ENCODE measurements around the gene RANGRF.

GRCh38 chr17:8322061-8322460, 33.6 kb downstream of the RANGRF start:
- TF ChIP-seq CTCF (IDR thresholded peaks at IDR 0.05) (no peak), POLR2A (IDR thresholded peaks at IDR 0.05; ENCODE audit: low read depth) (no peak), POLR2AphosphoS5 (IDR thresholded peaks at IDR 0.05) (no peak)
